Hepatocyte (in vitro differentiated cells): ENCODE results near the gene CCDC9. TPM values are rescaled to one million over a fixed set of nuclear protein-coding genes. Genes with fewer than 3 reads are reported as not detected.

Experiments used
- DNase-seq: peaks from one replicate; pipeline ENCODE4 v3.0.0-alpha.2; 2016; ENCODE audit warnings: low spot score
- H2AFZ ChIP-seq: fragments of 200-600 bp; sonication (generic); 2 replicates; pipeline ENCODE4 v1.6.0; 2016; ENCODE audit warnings: antibody characterized with exemption, mild to moderate bottlenecking
- H3K27ac ChIP-seq: fragments of 200-600 bp; sonication (generic); 2 replicates; pipeline ENCODE4 v1.5.1; 2016; ENCODE audit warnings: mild to moderate bottlenecking
- H3K27me3 ChIP-seq: fragments of 200-600 bp; sonication (generic); 2 replicates; pipeline ENCODE4 v1.6.1; 2016
- H3K36me3 ChIP-seq: fragments of 200-600 bp; sonication (generic); replicated peaks from 2 replicates; pipeline ENCODE4 v1.5.1; 2016; ENCODE audit warnings: low read depth; ENCODE audit not compliant: insufficient read depth
- H3K4me1 ChIP-seq: fragments of 200-600 bp; sonication (generic); 2 replicates; pipeline ENCODE4 v1.5.1; 2016; ENCODE audit warnings: mild to moderate bottlenecking, moderate library complexity; ENCODE audit not compliant: insufficient read depth
- H3K4me2 ChIP-seq: fragments of 200-600 bp; sonication (generic); 2 replicates; pipeline ENCODE4 v1.6.0; 2016
- H3K4me3 ChIP-seq: fragments of 200-600 bp; sonication (generic); 2 replicates; pipeline ENCODE4 v1.5.1; 2016; ENCODE audit warnings: mild to moderate bottlenecking
- H3K79me2 ChIP-seq: fragments of 200-600 bp; sonication (generic); 2 replicates; pipeline ENCODE4 v1.6.0; 2017; ENCODE audit warnings: mild to moderate bottlenecking
- H3K9me2 ChIP-seq: fragments of 200-600 bp; sonication (generic); replicated peaks from 2 replicates; pipeline ENCODE4 v1.6.0; 2017; ENCODE audit warnings: mild to moderate bottlenecking; ENCODE audit not compliant: insufficient read depth
- H3K9me3 ChIP-seq: fragments of 200-600 bp; sonication (generic); 2 replicates; pipeline ENCODE4 v1.5.1; 2016; ENCODE audit warnings: low read depth, mild to moderate bottlenecking
- H4K20me1 ChIP-seq: fragments of 200-600 bp; sonication (generic); 2 replicates; pipeline ENCODE4 v1.6.0; 2016; ENCODE audit warnings: mild to moderate bottlenecking; ENCODE audit not compliant: insufficient read depth, poor library complexity, severe bottlenecking
- EZH2 ChIP-seq: fragments of 200-600 bp; sonication (generic); IDR thresholded peaks from 2 replicates; pipeline ENCODE4 v1.6.1; 2016; ENCODE audit warnings: antibody characterized with exemption, mild to moderate bottlenecking, borderline replicate concordance
- EZH2phosphoT487 ChIP-seq: fragments of 200-600 bp; sonication (generic); IDR thresholded peaks from one replicate; pipeline ENCODE4 v1.6.1; 2018; ENCODE audit warnings: antibody characterized with exemption, mild to moderate bottlenecking, low read depth, moderate library complexity; ENCODE audit not compliant: unreplicated experiment, severe bottlenecking
- WGBS: methylation state at CpG from one replicate; pipeline ENCODE4 v1.1.6; 2016; ENCODE audit warnings: low lambda C conversion rate; ENCODE audit errors: missing lambda C conversion rate; 5-methylcytosine and 5-hydroxymethylcytosine counted together
- polyA plus RNA-seq: library from polyadenylated mRNA; unstranded; fragments of >200 nt; fragmentation: Nextera tagmentation; extraction: Ambion mirVana; gene quantifications from 2 replicates; pipeline ENCODE4 v1.2.1, GENCODE V29; 2016
- total RNA-seq: library from RNA; depleted of rRNA; stranded (reverse); fragments of >200 nt; gene quantifications from 2 replicates; pipeline ENCODE4 v1.2.3, GENCODE V29; 2014
- TF ChIP-seq, protein P1 (sequence below): fragments of 200-600 bp; sonication (generic); IDR thresholded peaks from 2 replicates; pipeline ENCODE4 v1.5.1; 2016; ENCODE audit warnings: antibody characterized with exemption, mild to moderate bottlenecking; ENCODE audit not compliant: poor library complexity

The CCDC9 gene
- total and polyA plus RNA-seq, 2 experiments from 2014 or later, result 7.9 to 13.0 TPM

DNA sequence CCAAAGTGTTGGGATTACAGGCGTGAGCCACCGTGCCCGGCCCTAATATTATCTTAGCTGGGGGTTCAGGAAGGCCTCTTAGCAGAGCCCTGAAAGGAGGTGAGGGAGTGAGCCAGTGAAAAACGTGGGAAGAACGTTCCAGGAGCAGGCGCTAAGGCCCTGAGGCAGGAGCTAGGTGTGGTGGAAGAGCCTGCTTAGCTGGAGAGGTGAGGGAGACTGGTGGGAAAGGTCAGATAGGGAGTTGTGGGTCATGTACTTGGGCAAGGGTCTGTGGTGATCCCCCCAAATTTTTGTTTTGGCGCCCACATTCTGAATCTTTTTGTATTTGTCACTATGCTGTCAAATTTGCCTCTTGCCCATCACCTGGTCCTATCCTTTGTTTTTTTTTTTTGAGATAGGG, 13.3 kb downstream of the CCDC9 start:
- H3K79me2 ChIP-seq, result peaks cover 2% of the 10 kb centered on the region
- no peaks in the 10 kb centered on the region for H4K20me1 ChIP-seq
- H3K27me3 ChIP-seq, result no peaks in the 10 kb centered on the region
- no peaks in the 10 kb centered on the region for H3K9me2 ChIP-seq
- no peaks in the 10 kb centered on the region for H3K36me3 ChIP-seq
- no peak for TF ChIP-seq EZH2phosphoT487
- TF ChIP-seq, protein P1, sequence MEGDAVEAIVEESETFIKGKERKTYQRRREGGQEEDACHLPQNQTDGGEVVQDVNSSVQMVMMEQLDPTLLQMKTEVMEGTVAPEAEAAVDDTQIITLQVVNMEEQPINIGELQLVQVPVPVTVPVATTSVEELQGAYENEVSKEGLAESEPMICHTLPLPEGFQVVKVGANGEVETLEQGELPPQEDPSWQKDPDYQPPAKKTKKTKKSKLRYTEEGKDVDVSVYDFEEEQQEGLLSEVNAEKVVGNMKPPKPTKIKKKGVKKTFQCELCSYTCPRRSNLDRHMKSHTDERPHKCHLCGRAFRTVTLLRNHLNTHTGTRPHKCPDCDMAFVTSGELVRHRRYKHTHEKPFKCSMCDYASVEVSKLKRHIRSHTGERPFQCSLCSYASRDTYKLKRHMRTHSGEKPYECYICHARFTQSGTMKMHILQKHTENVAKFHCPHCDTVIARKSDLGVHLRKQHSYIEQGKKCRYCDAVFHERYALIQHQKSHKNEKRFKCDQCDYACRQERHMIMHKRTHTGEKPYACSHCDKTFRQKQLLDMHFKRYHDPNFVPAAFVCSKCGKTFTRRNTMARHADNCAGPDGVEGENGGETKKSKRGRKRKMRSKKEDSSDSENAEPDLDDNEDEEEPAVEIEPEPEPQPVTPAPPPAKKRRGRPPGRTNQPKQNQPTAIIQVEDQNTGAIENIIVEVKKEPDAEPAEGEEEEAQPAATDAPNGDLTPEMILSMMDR, result no peak
- no peak for TF ChIP-seq EZH2
- no peak for DNase-seq
- H3K4me3 ChIP-seq, result no peak overlapping the region
- no peak overlapping the region for H3K4me2 ChIP-seq
- H3K4me1 ChIP-seq, result peaks cover 6% of the 10 kb centered on the region
- H3K27ac ChIP-seq, result no peak overlapping the region
- no peaks in the 10 kb centered on the region for H3K9me3 ChIP-seq
- WGBS, result 94% methylated on average over 7 of the region's 7 CpGs
- H2AFZ ChIP-seq, result no peak overlapping the region

DNA sequence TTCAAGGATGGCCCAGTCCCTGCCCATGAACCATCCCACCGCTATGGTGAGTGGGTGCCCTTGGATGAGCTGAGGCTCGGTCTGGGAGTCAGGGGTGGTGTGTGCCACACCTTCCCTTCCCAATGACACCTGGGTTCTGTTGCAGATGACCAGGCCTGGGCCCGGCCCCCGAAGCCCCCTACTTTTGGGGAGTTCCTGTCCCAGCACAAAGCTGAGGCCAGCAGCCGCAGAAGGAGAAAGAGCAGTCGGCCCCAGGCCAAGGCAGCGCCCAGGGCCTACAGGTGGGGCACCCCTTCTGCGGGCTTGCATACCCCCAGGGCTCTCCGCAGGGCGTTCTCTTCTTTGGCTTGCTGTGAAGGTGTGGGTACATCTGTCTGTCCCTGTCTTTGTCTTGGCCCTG, 14.1 kb downstream of the CCDC9 start:
- H3K4me1 ChIP-seq, result peaks cover 11% of the 10 kb centered on the region

DNA sequence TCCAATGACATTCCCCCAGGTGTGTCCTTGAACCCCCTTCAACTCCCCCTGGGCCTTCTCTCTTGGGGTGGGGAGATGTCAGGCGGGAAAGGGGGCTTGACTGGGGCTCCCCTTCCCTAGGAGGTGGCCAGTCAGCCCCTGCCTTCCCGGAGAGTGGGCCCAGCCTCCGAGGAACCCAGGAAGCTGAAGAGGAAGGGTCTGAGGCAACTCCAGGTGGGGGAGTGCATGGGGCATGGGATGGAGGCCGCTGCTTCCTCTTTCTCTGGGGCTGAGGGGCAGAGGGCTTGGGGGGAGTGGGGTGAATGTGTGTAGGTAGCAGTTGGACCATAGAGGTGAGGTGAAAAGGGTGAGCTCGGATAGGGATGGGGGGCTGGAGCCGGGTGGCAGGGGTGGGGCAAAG, 15.6 kb downstream of the CCDC9 start:
- peaks cover 10% of the 10 kb centered on the region for H4K20me1 ChIP-seq
- H3K27ac ChIP-seq, result no peak overlapping the region
- H3K27me3 ChIP-seq, result no peaks in the 10 kb centered on the region
- no peaks in the 10 kb centered on the region for H3K36me3 ChIP-seq
- peaks cover 9% of the 10 kb centered on the region for H3K79me2 ChIP-seq
- 75% methylated on average over 5 of the region's 6 CpGs for WGBS
- no peak overlapping the region for H3K4me2 ChIP-seq
- DNase-seq, result no peak
- no peak overlapping the region for H2AFZ ChIP-seq
- H3K9me2 ChIP-seq, result no peaks in the 10 kb centered on the region
- H3K4me1 ChIP-seq, result peaks cover 15% of the 10 kb centered on the region
- no peak overlapping the region for H3K4me3 ChIP-seq
- no peaks in the 10 kb centered on the region for H3K9me3 ChIP-seq
- TF ChIP-seq EZH2phosphoT487, result no peak
- TF ChIP-seq, protein P1, result no peak
- no peak for TF ChIP-seq EZH2

More for the DNA sequence above, 14.1 kb downstream of the CCDC9 start:
- Histone ChIP-seq H2AFZ (no peak overlapping the region), H3K36me3 (no peaks in the 10 kb centered on the region), H3K79me2 (peaks cover 4% of the 10 kb centered on the region), H3K4me2 (no peak overlapping the region), H3K27me3 (no peaks in the 10 kb centered on the region), H4K20me1 (peaks cover 6% of the 10 kb centered on the region), H3K9me2 (no peaks in the 10 kb centered on the region), H3K4me3 (no peak overlapping the region), H3K9me3 (no peaks in the 10 kb centered on the region), H3K27ac (no peak overlapping the region)
- DNase-seq, result no peak
- TF ChIP-seq, protein P1, result no peak
- no peak for TF ChIP-seq EZH2
- WGBS, result 96% methylated on average over 10 of the region's 10 CpGs
